GM12892 (cell line): Measurements from ENCODE around the gene BLOC1S3.

ENCODE experiments used
- POLR2A ChIP-seq: IDR thresholded peaks from 2 replicates; pipeline ENCODE4 v1.6.1; 2011; ENCODE audit warnings: low read depth, low read length, control low read depth
- POLR2AphosphoS5 ChIP-seq: IDR thresholded peaks from 2 replicates; pipeline ENCODE4 v1.6.1; 2011; ENCODE audit warnings: low read depth, low read length, control low read depth
- TAF1 ChIP-seq: IDR thresholded peaks from 2 replicates; pipeline ENCODE4 v1.6.1; 2011; ENCODE audit warnings: low read depth, mild to moderate bottlenecking, control low read depth, low read length, borderline replicate concordance

GRCh38 chr19:45159971-45160324 is 18.6 kb upstream of the BLOC1S3 start:
- TF ChIP-seq POLR2AphosphoS5 (no peak), POLR2A (no peak), TAF1 (no peak)
